WI38 (cell line): ENCODE data around the gene PTPN13.

Source experiments
- H3K4me3 ChIP-seq: 2 replicates; pipeline ENCODE4 v1.5.1; 2011; ENCODE audit warnings: low read depth, mild to moderate bottlenecking, control low read depth, low read length
- CTCF ChIP-seq: IDR thresholded peaks from 2 replicates; pipeline ENCODE4 v1.5.1; 2012; ENCODE audit warnings: low read depth, mild to moderate bottlenecking, control low read depth, low read length

PTPN13 gene

DNA sequence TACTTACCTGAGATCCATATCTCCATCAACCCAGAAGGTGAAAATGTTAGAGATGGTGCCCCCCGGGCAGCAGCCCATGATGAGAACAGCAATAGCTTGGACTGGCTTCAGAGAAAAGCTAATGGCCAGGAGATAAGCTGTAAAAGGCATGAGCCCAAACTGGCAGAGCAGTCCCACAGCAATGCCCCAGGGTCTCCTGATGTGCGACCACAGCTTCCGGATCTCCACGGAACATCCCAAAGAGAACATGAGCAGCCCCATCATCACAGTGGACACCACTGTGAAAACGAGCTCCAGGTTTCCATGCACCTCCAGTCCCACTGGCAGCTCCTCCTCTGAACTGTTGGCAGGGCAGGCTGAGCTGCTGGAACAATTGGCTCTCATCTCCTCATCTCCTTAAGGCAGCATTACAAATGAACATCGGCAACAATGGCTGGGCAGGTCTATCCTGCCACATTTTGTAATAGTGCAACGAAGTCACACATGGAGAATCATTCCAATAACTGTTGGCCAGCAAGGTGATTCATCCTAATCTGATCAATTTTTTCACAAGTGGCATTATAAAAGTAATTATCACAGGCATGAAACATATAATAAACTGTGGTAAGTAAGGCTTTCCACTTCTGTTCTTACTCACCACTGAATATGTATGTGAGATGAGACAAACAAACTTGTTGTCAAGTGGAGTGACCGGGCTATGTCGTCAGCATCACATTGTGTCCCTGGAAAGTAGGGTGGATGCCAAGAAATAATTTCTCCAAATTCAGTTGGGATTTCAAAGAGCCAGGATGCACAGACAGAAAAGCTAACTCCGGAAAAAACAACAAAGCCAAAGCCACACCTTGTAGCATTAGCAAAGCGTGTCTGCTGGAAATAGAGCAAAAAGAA, 254.9 kb downstream of the PTPN13 start, which contains the start of gene SLC10A6:
SLC10A6 (minus strand) TSS at position 653 of the 888 bp plus-strand sequence; CDS start at position 384, 269 bp downstream.
- no peak for TF ChIP-seq CTCF
- no peak within 1 kb of the TSS for H3K4me3 ChIP-seq

- no peak for TF ChIP-seq CTCF
- H3K4me3 ChIP-seq, result no peak overlapping the region
Measured at GRCh38 chr4:86853209-86853608, 259.1 kb downstream of the PTPN13 start.

DNA sequence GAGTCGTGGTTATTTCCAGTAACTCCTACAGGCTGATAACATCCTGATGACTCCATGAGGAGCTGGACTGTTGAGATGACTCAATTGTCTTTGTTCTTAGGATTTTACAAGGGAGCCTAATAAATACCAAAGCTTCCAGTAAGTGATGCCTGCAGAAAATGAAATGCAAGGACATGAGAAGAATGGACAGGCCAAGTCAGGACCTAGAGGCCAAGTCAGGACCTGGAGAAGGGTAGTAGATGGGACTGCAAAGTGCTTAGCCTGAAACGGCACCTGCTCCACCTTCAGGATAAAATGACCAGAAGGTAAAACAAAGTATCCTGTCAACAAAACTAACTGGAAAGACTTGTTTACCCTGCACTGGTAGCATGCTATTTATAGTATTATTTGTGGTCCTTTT, 261.5 kb downstream of the PTPN13 start:
- no peak for TF ChIP-seq CTCF
- H3K4me3 ChIP-seq, result no peak overlapping the region

DNA sequence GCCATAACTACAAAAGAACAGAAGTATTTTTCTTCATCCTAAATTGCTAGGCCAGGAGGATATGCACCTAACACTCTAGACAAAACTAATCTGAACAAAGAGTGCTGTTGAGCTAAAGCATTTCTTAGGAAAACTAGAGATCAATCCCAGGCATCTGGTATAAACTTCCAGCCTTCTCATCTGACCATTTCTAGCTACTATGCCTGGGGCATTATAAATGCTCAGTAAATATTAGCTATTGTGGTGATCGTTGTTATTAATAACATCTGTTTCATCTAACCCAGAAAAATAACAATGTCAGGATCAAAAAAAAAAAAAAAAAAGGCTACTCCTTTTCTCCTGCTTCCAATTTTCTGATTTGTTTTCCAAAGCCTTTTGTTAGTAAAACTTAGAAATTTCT, 262.8 kb downstream of the PTPN13 start:
- H3K4me3 ChIP-seq, result no peak overlapping the region
- no peak for TF ChIP-seq CTCF

DNA sequence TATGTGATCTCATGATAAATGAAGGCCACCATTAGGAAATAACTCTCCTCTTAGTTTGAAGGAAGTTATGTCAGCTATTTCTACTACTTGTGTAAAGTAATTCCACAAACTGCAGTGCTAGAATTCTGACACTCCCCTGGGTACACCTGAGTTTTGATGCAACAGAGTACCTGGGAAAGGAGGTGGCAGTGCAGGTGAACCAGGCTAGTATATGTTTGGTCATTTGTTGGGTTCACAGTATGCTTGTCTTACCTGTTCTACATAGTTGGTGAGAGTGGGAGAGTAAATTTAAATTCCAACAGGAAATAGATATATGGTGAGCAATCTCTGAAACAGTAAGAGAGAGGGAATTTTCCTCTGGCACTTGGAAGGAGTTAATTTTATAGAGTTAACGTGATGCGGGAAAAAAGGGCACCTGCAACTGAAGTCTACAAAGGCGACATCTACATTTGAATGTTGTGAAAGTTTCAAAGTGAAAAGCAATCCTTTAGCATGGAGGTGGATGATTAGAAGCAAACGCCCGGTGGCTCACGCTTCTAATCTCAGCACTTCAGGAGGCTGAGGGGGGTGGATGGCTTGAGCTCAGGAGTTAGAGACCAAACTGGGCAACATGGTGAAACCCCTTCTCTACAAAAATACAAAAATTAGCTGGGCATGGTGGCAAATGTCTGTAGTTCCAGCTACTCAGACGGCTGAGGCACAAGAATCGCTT, 263.4 kb downstream of the PTPN13 start:
- TF ChIP-seq CTCF, result no peak
- H3K4me3 ChIP-seq, result no peak overlapping the region
